BJ (cell line): ENCODE data around the gene MEIS1. TPM values are rescaled to one million over a fixed set of nuclear protein-coding genes. Genes with fewer than 3 reads are reported as not detected.

Source experiments
- CTCF ChIA-PET: fragments of 350-600 bp; formaldehyde crosslinking; extraction: SDS; loops from one replicate; lab custom pipeline; 2021; ENCODE audit warnings: antibody characterized with exemption, inconsistent platforms; lab: Yijun Ruan, JAX
- POLR2A ChIA-PET: fragments of 300-600 bp; sonication (Branson Sonifier 250); formaldehyde crosslinking; extraction: SDS; loops from one replicate; lab custom pipeline; 2021; ENCODE audit warnings: antibody characterized with exemption; lab: Charles Lee
- DNase-seq: peaks from one replicate; pipeline ENCODE4 v3.0.0-alpha.2; 2011; ENCODE audit warnings: low read depth
- H3K27me3 ChIP-seq: 2 replicates; pipeline ENCODE4 v1.6.0; 2011; ENCODE audit warnings: low read length; ENCODE audit not compliant: control insufficient read depth, insufficient read depth
- H3K36me3 ChIP-seq: 2 replicates; pipeline ENCODE4 v1.5.1; 2011; ENCODE audit warnings: low read length; ENCODE audit not compliant: control insufficient read depth, insufficient read depth
- H3K4me3 ChIP-seq: 2 replicates; pipeline ENCODE4 v1.5.1; 2011; ENCODE audit warnings: low read depth, mild to moderate bottlenecking, control low read depth, low read length
- CTCF ChIP-seq: IDR thresholded peaks from 2 replicates; pipeline ENCODE4 v1.5.1; 2011; ENCODE audit warnings: low read depth, mild to moderate bottlenecking, control low read depth, inconsistent platforms, low read length, moderate library complexity; ENCODE audit not compliant: insufficient read depth
- polyA plus RNA-seq: library from polyadenylated mRNA; depleted of rRNA; stranded (reverse); fragments of >200 nt; gene quantifications from 2 replicates; pipeline ENCODE4 v1.2.3, GENCODE V29; 2011

Gene MEIS1
- polyA plus RNA-seq, 1 experiment, result 65.7 TPM

DNA sequence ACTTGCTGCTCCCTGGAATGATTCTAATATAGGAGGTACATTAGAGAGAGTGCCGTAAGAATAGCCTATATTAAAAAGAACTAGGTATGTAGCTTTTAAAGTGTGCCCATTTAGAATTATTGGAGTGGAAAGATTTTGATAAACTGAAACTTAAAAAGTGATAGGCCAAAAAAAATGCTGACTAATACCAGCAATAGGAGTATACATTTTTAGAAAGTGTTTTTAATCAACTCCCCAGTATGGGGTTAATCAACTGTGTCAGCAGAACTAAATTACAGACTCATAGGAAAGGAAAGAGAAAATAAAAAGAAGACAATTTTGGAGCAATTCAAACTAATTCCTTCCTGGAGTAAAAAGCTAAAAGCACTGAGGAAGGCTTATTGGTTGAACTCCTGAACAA is 13.3 kb upstream of the MEIS1 start:
- peaks cover 7% of the 10 kb centered on the region for H3K27me3 ChIP-seq
- no peaks in the 10 kb centered on the region for H3K36me3 ChIP-seq
- TF ChIP-seq CTCF, result no peak
- ChIA-PET POLR2A (no interaction called here), CTCF (interaction anchor here (0.8 kb wide), 1 partner anchor 81 kb away, joined by 3 read pairs; no protein-coding TSS in a partner anchor)
- H3K4me3 ChIP-seq, result no peak overlapping the region
- DNase-seq, result no peak

- no peak for DNase-seq
- POLR2A ChIA-PET, result no interaction called here
- peaks cover 14% of the 10 kb centered on the region for H3K27me3 ChIP-seq
- H3K4me3 ChIP-seq, result no peak overlapping the region
- TF ChIP-seq CTCF, result no peak
- CTCF ChIA-PET, result interaction anchor here (1.1 to 1.8 kb wide), 2 partner anchors 811 to 1417 kb away, joined by 3 to 6 read pairs; no protein-coding TSS in a partner anchor
- H3K36me3 ChIP-seq, result no peaks in the 10 kb centered on the region
Measured at GRCh38 chr2:66423391-66424124, 11.4 kb upstream of the MEIS1 start.

- POLR2A ChIA-PET, result no interaction called here
- Histone ChIP-seq H3K4me3 (peak overlapping the region; percentile 39), H3K36me3 (no peaks in the 10 kb centered on the region), H3K27me3 (peaks cover 14% of the 10 kb centered on the region)
- no peak for TF ChIP-seq CTCF
- CTCF ChIA-PET, result interaction anchor here (0.9 to 3.1 kb wide), 6 partner anchors 9 to 1605 kb away, joined by 3 to 19 read pairs (median 8); no protein-coding TSS in a partner anchor
- DNase-seq, result no peak
Measured at GRCh38 chr2:66426244-66427111, 8.4 kb upstream of the MEIS1 start.

DNA sequence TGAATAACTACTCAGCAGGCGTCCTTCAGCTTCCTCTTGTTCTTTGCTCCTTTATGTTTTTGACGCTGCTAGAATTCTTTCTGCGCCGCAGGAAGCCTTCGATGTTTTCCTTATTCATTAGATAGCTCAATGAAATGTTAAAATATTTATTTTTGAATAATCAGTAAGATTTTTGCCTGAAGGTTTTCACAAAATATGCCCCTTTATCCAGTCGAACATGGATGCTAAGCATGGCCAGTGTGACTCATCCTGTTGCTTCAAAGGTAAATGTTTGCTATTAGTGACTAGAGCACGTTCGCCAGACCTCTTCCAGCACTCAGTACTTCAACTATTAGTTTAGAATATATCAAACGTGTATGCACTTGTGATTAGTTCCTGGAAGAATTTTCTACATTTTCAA is 7.6 kb upstream of the MEIS1 start:
- Histone ChIP-seq H3K4me3 (no peak overlapping the region), H3K27me3 (peaks cover 14% of the 10 kb centered on the region), H3K36me3 (no peaks in the 10 kb centered on the region)
- TF ChIP-seq CTCF, result no peak
- no peak for DNase-seq
- POLR2A ChIA-PET, result no interaction called here
- CTCF ChIA-PET, result interaction anchor here (0.6 to 3.1 kb wide), 7 partner anchors 10 to 1604 kb away, joined by 3 to 19 read pairs (median 4); no protein-coding TSS in a partner anchor
